GM18861 (cell line): Measurements from ENCODE around the gene TRMT44.
"Not testable (repeated sequence)": the region's sequence is repeated elsewhere in the genome, so short reads cannot be mapped to it uniquely, and the experiment has no call there.

Source experiments
- ATAC-seq: cut with Tn5 transposase; IDR thresholded peaks from one replicate; pipeline ENCODE4 v1.9.1; 2021; ENCODE audit not compliant: unreplicated experiment

The TRMT44 gene

GRCh38 chr4:8491478-8491877 is 50.9 kb downstream of the TRMT44 start:
- ATAC-seq: not testable (repeated sequence)

DNA sequence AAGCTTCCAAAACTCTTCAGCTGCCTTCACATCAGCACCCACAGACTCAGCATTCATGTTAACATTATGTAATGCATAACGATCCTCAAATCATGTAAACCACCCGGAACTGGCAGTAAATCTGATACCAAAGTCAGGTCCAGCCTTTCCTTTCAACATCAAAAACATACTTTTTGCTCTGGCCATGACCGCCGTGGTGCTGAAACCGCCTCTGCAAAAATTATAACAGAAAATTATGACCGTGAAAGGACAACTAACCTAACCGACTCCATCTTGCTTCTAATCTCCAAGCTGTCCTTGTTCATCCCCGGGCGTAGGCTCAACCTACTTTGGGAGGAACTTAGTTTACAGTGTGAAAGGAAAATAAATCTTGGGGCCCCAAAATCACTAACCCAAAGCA is 51.6 kb downstream of the TRMT44 start:
- ATAC-seq: no peak

- no peak for ATAC-seq
These were observed 52.9 kb downstream of the TRMT44 start for GRCh38 chr4:8493484-8493883.

- ATAC-seq: no peak
These were observed 53.6 kb downstream of the TRMT44 start for GRCh38 chr4:8494218-8494617.

- ATAC-seq: no peak
These were observed 54.5 kb downstream of the TRMT44 start for GRCh38 chr4:8494983-8495548.

- no peak for ATAC-seq
These were observed 55.2 kb downstream of the TRMT44 start for GRCh38 chr4:8495803-8496202.

DNA sequence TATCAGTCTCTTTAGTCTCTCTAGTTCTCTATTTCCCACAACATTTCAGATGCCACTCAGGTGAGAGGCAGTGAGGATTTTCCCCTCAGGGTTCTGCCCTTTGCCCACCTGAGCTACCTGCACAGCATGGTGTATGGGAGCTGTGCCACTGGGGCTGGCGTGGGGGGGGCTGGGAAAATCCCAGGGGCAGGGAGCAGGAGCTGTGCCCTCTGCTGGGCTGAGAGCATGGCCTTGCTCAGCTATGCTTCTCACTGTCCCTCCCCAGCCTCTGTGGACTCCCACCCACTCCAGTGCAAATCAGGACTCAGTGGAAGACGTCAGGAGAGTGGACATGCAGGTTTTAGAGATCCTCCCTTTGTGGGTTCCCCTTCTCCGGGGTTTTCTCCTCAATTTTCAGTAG is 57.2 kb downstream of the TRMT44 start:
- no peak for ATAC-seq

- ATAC-seq: no peak
These were observed 60.4 kb downstream of the TRMT44 start for GRCh38 chr4:8500966-8501365.

DNA sequence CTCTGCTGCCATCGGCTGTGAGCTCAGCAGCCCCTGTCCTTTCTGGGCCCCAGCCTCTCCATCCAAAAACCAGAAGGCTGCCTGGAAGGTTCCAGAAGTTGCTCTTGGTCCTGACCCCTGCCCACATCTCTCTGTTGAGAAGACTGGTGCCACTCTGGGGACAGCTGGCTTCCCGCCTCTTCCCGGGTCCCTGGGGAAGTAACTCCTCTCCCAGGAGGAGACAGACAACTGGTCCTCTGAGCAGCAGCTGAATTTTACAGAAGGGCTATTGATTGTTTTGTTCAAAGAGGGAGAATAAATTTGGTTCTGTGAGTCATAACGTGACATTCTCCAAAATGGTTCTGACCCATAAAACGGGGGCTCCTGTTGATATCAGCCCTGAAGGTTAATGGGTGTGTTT is 61.2 kb downstream of the TRMT44 start:
- no peak for ATAC-seq

GRCh38 chr4:8502371-8502770 is 61.8 kb downstream of the TRMT44 start:
- no peak for ATAC-seq

DNA sequence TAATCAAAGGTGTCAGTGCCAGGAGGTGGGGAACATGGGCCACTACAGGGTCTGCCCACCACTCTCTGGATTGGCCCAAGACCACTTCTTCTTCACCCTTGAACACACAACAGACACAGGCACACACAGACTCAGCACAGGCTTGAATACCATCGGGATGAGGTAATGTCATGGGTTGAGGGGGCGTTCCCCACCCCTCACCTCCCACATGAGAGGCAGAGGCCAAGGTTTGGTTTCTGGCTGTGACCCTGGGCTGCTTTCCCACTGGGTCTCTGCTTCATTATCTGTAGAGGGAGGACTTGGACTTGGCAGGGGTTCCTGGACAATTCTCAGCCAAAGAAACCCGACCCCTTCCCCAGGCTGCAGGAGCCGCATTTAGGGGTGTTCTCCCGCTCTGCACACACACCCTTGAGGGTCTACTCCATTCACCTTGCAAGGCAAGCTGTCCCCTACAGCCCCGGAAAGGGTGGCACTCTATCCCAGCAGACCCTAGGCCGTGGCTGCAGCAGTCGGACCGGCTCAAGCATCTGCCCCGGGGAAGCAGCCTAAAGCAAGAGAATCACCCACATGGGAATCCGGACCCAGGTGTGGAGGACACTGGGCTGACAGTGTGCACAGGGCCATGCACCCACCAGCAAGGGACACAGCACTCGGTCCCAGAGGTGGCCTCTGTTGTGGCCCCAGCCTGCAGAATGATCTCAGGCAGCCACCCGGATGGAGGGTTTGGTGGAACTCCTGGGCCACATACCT is 62.4 kb downstream of the TRMT44 start:
- ATAC-seq: no peak

- no peak for ATAC-seq
These were observed 63.2 kb downstream of the TRMT44 start for GRCh38 chr4:8503801-8504200.

GRCh38 chr4:8504279-8505007 is 63.9 kb downstream of the TRMT44 start:
- ATAC-seq: no peak

DNA sequence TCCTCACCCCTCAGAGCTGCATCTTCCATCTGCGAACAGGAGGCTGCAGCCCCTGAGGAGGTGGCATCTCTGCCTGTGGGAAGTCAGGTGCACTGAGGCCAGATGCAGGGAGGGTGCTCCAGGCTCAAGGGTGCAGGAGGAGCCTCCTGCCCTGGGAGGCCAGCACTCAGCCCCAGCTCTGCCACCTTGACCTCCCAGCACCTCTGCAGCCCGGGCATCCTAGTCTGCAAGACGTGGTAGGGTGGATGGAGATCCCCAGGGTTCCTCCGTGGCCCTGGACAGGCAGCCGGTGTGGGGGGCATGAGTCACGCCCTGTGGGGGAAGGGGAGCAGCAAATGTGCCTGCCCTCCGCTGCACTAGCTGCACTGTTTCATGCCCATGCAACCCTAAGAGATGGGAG is 64.7 kb downstream of the TRMT44 start:
- ATAC-seq: no peak

GRCh38 chr4:8506006-8506372 is 65.4 kb downstream of the TRMT44 start:
- ATAC-seq: no peak

DNA sequence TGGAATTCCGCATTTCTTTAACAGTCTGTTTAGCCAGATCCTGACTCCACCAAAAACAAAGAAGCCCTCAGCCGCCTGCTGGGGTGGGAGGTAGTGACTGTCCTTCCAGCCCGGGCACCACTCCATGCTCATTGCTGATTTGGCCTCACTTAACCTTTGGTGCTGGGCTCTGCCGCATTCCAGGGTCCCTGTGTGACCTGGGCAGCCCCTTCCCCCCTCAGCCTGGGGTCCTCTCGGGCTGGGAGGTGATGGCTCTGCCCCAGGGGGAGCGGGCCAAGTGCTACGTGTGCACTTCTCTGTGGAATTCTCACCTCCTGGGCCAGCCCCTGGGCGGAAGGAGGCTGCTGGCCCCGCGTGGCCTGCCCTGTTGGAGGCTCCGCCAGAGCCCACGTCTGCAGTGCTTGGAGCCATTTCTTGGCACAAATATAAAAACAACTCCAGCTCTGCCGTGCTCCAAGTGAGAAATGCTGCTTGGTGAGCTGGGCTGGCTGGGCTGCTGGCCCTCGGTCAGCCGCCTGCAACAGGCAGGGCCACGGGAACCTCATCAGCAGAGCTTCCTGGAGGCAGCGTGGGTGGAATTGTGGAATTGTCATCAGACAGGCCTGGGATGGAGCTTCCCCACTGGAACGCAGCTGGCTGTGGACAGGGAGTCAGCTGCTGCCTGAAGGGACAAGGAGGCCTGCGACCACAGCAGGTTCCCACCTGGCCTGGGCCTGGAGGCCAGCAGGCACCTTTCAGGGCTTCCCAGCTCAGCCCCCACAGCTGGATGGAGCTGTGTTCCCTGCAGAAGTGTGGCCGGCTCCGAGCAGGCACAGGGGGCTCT is 66.0 kb downstream of the TRMT44 start:
- ATAC-seq: no peak

GRCh38 chr4:8507196-8507570 is 66.6 kb downstream of the TRMT44 start:
- no peak for ATAC-seq

DNA sequence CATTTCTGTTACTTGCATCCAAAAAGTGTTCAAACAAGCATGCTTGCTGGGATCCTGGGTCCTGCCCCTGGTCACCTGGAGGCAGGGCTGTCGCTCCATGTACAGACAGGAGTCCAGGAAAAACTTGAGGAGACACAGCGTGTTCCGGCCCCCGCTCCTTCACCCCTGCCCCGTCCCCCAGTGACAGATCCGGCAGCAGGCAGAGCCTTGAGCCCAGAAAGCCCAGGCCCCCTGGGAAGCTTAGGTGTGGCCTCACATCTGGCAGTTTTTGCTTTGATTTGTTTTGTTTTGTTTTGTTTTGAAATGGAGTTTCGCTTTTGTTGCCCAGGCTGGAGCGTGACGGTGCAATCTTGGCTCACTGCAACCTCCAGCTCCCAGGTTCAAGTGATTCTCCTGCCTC is 67.0 kb downstream of the TRMT44 start:
- ATAC-seq: no peak

GRCh38 chr4:8508266-8508665 is 67.7 kb downstream of the TRMT44 start:
- ATAC-seq: no peak

DNA sequence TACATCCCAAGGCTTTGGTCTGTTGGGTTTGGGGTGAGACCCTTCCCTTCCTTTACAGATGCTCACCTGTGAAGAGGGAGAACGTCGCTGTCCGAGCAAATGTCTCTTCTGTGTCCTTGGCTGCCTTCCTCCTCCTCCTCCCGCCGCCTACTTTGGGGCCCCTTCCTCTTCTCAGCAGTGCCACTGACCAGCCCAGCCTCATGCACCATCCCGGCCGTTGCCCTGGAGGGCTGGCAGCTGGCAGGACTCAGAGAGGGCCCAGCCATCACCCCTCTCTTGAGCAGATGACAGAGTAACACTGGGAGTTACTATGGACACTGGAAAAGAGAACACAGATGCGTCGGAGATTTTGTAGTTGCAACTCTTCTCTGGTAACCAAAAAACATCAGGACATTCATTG is 68.2 kb downstream of the TRMT44 start:
- no peak for ATAC-seq

DNA sequence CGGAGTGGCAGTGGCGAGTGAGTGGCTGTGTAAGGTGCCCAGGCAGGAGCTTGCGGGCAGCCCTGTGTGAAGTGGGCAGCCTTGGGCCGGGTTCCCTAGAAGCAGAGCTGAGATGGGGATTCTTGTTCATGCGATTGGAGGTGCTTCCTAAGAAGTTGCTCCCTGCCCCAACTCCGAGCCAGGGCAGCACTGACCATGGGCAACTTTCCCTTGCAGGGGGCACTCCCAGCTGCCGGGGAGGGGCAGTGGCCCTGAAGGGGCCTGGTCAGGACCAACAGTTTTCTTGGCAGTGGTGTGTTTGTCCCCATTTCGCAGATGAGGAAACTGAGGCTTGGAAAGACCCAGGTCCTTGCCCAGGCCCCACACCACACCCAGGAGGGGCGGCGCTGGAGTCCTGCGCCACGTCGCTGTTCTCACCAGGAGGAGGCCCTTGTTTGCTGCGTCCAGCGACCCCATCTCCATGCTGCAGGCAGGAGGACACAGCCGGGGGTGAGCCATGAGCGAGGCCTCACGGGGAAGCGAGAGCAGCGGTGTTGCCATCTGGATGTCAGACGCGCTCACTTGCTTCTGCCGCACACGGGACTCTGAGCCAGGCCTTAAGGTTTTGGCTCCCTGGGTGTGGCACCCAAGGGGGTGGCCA is 68.9 kb downstream of the TRMT44 start:
- ATAC-seq: no peak
